Neural cell (in vitro differentiated cells): ENCODE results near the gene DZIP1L.

Experiments used
- EZH2 ChIP-seq: fragments of 200-600, 300-800 bp; shearing (Covaris generic), sonication (generic); IDR thresholded peaks from 2 replicates; pipeline ENCODE4 v1.6.1; 2014; ENCODE audit warnings: antibody characterized with exemption, low read length, borderline replicate concordance, mild to moderate bottlenecking; ENCODE audit not compliant: insufficient read depth, poor library complexity, severe bottlenecking
- POLR2AphosphoS5 ChIP-seq: IDR thresholded peaks from 2 replicates; pipeline ENCODE4 v1.6.1; 2012
- RAD21 ChIP-seq: fragments of 450-650 bp; conservative IDR thresholded peaks from 2 replicates; pipeline ENCODE4 v1.6.1; 2014; ENCODE audit warnings: antibody characterized with exemption, mild to moderate bottlenecking, moderate library complexity
- TF ChIP-seq, protein P1 (sequence below): fragments of 450-650 bp; IDR thresholded peaks from 2 replicates; pipeline ENCODE4 v1.5.1; 2014; ENCODE audit warnings: antibody characterized with exemption, mild to moderate bottlenecking, moderate library complexity; ENCODE audit not compliant: poor library complexity, severe bottlenecking

DNA sequence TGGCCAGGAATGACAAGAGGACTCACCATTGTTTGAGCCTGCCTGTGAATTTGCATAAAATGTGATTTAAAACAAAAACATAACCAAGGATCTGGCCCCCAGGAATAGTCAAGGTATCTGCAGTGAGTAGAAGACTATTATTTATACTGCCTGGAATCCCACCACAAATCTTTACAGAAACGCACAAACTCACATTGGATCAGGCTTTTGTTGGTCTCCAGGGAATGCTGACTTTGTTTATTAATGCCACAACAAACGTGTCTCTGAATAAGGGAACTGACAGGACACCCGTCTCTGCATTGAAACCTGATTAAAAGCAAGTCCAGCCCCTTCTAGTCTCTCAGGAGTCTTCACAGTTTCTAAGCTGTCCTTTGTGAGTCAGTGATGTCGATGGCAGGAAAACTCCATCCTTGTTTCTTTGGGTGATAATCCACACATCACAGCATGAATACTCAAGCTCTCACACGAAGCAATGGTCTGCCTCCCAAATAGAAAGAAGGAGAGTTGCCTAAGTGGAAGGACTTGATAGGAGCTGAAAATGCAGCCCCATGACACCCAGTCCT is 67.7 kb downstream of the DZIP1L start:
- TF ChIP-seq, protein P1, sequence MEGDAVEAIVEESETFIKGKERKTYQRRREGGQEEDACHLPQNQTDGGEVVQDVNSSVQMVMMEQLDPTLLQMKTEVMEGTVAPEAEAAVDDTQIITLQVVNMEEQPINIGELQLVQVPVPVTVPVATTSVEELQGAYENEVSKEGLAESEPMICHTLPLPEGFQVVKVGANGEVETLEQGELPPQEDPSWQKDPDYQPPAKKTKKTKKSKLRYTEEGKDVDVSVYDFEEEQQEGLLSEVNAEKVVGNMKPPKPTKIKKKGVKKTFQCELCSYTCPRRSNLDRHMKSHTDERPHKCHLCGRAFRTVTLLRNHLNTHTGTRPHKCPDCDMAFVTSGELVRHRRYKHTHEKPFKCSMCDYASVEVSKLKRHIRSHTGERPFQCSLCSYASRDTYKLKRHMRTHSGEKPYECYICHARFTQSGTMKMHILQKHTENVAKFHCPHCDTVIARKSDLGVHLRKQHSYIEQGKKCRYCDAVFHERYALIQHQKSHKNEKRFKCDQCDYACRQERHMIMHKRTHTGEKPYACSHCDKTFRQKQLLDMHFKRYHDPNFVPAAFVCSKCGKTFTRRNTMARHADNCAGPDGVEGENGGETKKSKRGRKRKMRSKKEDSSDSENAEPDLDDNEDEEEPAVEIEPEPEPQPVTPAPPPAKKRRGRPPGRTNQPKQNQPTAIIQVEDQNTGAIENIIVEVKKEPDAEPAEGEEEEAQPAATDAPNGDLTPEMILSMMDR, result no peak
- TF ChIP-seq EZH2 (no peak), POLR2AphosphoS5 (no peak), RAD21 (no peak)
